Mesothelial cell of epicardium (in vitro differentiated cells): ENCODE results near the gene ABCA12. TPM values are rescaled to one million over a fixed set of nuclear protein-coding genes. Genes with fewer than 3 reads are reported as not detected.

Experiments used
- DNase-seq, 2 experiments: peaks; one replicate each; pipeline ENCODE4 v3.0.0; 2021; ENCODE audit warnings: low spot score in 2 of 2; ENCODE audit not compliant: unreplicated experiment in 2 of 2
- H3K27ac Mint-ChIP-seq: 2 replicates; pipeline ENCODE4 v1.8.0; 2021; ENCODE audit warnings: mixed read lengths
- H3K27me3 Mint-ChIP-seq: 2 replicates; pipeline ENCODE4 v1.8.0; 2021; ENCODE audit warnings: low read depth, mixed read lengths
- H3K36me3 Mint-ChIP-seq: 2 replicates; pipeline ENCODE4 v1.8.0; 2021; ENCODE audit warnings: mixed read lengths
- H3K4me1 Mint-ChIP-seq: 2 replicates; pipeline ENCODE4 v1.8.0; 2021; ENCODE audit warnings: mixed read lengths
- H3K4me3 Mint-ChIP-seq: 2 replicates; pipeline ENCODE4 v1.8.0; 2021; ENCODE audit warnings: mild to moderate bottlenecking, moderate library complexity, mixed read lengths
- H3K9me3 Mint-ChIP-seq: 2 replicates; pipeline ENCODE4 v1.8.0; 2021; ENCODE audit warnings: mixed read lengths
- CTCF ChIP-seq: fragments of 200-600 bp; sonication (generic); IDR thresholded peaks from one replicate; pipeline ENCODE4 v1.5.0; 2021; ENCODE audit warnings: antibody characterized with exemption; ENCODE audit not compliant: unreplicated experiment
- total RNA-seq: library from RNA; stranded (reverse); gene quantifications from 3 replicates; pipeline ENCODE4 v1.2.1, GENCODE V29; 2021

The ABCA12 gene
- total RNA-seq, 1 donor from 2014 or later, result 0.89 TPM

GRCh38 chr2:214992911-214993310, 145.5 kb downstream of the ABCA12 start:
- Mint-ChIP-seq H3K27ac (no peak overlapping the region), H3K27me3 (no peaks in the 10 kb centered on the region), H3K9me3 (no peaks in the 10 kb centered on the region), H3K36me3 (no peaks in the 10 kb centered on the region), H3K4me1 (peaks cover 11% of the 10 kb centered on the region), H3K4me3 (no peak overlapping the region)
- no peak for DNase-seq
- TF ChIP-seq CTCF, result no peak

- Mint-ChIP-seq H3K4me3 (no peak overlapping the region), H3K9me3 (no peaks in the 10 kb centered on the region), H3K36me3 (no peaks in the 10 kb centered on the region), H3K27me3 (no peaks in the 10 kb centered on the region), H3K27ac (peak overlapping the region; percentile 58), H3K4me1 (peaks cover 10% of the 10 kb centered on the region)
- no peak for DNase-seq
- no peak for TF ChIP-seq CTCF
These were observed 149.2 kb downstream of the ABCA12 start for GRCh38 chr2:214989187-214989586.

- Mint-ChIP-seq H3K36me3 (no peaks in the 10 kb centered on the region), H3K9me3 (no peaks in the 10 kb centered on the region), H3K4me3 (no peak overlapping the region), H3K27me3 (no peaks in the 10 kb centered on the region), H3K4me1 (peaks cover 5% of the 10 kb centered on the region), H3K27ac (no peak overlapping the region)
- TF ChIP-seq CTCF, result no peak
- DNase-seq, result no peak
These were observed 151.2 kb downstream of the ABCA12 start for GRCh38 chr2:214987261-214987660.

- Mint-ChIP-seq H3K36me3 (no peaks in the 10 kb centered on the region), H3K4me3 (no peak overlapping the region), H3K27ac (no peak overlapping the region), H3K9me3 (no peaks in the 10 kb centered on the region), H3K4me1 (peaks cover 5% of the 10 kb centered on the region), H3K27me3 (no peaks in the 10 kb centered on the region)
- DNase-seq, result no peak
- TF ChIP-seq CTCF, result no peak
These were observed 152.8 kb downstream of the ABCA12 start for GRCh38 chr2:214985619-214986018.

- no peak for TF ChIP-seq CTCF
- H3K36me3 Mint-ChIP-seq, result peaks cover 21% of the 10 kb centered on the region
- peaks cover 34% of the 10 kb centered on the region for H3K9me3 Mint-ChIP-seq
- no peak overlapping the region for H3K4me3 Mint-ChIP-seq
- H3K27ac Mint-ChIP-seq, result no peak overlapping the region
- no peaks in the 10 kb centered on the region for H3K4me1 Mint-ChIP-seq
- no peaks in the 10 kb centered on the region for H3K27me3 Mint-ChIP-seq
- no peak for DNase-seq
These were observed 172.0 kb downstream of the ABCA12 start for GRCh38 chr2:214966420-214966819.

- Mint-ChIP-seq H3K27ac (no peak overlapping the region), H3K4me1 (peaks cover 2% of the 10 kb centered on the region)
- no peak for DNase-seq
These were observed 177.7 kb downstream of the ABCA12 start for GRCh38 chr2:214960677-214961076.

More at GRCh38 chr2:214960677-214961076, 177.7 kb downstream of the ABCA12 start:
- peaks cover 21% of the 10 kb centered on the region for H3K36me3 Mint-ChIP-seq
- H3K9me3 Mint-ChIP-seq, result peaks cover 31% of the 10 kb centered on the region
- no peak overlapping the region for H3K4me3 Mint-ChIP-seq
- peak; percentile 43 for TF ChIP-seq CTCF
- peaks cover 2% of the 10 kb centered on the region for H3K27me3 Mint-ChIP-seq
